Trophoblast cell (in vitro differentiated cells and primary cell): ENCODE results near the gene CELA3A.

Experiments used
- DNase-seq, 2 donors: peaks; one replicate each; pipeline ENCODE4 v3.0.0-alpha.2; 2016
- H2AFZ ChIP-seq: 2 replicates; pipeline ENCODE4 v1.6.1; 2013; ENCODE audit warnings: low read length, moderate library complexity, mild to moderate bottlenecking; ENCODE audit not compliant: insufficient read depth, poor library complexity
- H2AK5ac ChIP-seq: 2 replicates; pipeline ENCODE4 v1.6.1; 2013; ENCODE audit warnings: mild to moderate bottlenecking, low read length
- H2BK120ac ChIP-seq: 2 replicates; pipeline ENCODE4 v1.6.1; 2013; ENCODE audit warnings: low read length, mild to moderate bottlenecking, moderate library complexity; ENCODE audit not compliant: insufficient read depth, poor library complexity
- H2BK12ac ChIP-seq: 2 replicates; pipeline ENCODE4 v1.6.1; 2013; ENCODE audit warnings: mild to moderate bottlenecking, low read length, moderate library complexity
- H2BK5ac ChIP-seq: 2 replicates; pipeline ENCODE4 v1.6.1; 2013; ENCODE audit warnings: low read length, low read depth, moderate library complexity, mild to moderate bottlenecking; ENCODE audit not compliant: poor library complexity
- H3K14ac ChIP-seq: 2 replicates; pipeline ENCODE4 v1.6.1; 2013; ENCODE audit warnings: mild to moderate bottlenecking, low read length
- H3K18ac ChIP-seq: 2 replicates; pipeline ENCODE4 v1.6.1; 2013; ENCODE audit warnings: mild to moderate bottlenecking, low read length
- H3K23ac ChIP-seq: 2 replicates; pipeline ENCODE4 v1.6.1; 2013; ENCODE audit warnings: low read length
- H3K27ac ChIP-seq: 2 replicates; pipeline ENCODE4 v1.5.1; 2013; ENCODE audit warnings: low read depth, mild to moderate bottlenecking, inconsistent platforms, low read length, moderate library complexity
- H3K27me3 ChIP-seq: 2 replicates; pipeline ENCODE4 v1.6.1; 2013; ENCODE audit warnings: inconsistent platforms, mild to moderate bottlenecking, low read length, moderate library complexity; ENCODE audit not compliant: insufficient read depth
- H3K36me3 ChIP-seq, 2 experiments: 1 replicate in 1 of 2; 2 replicates in 1 of 2; pipeline ENCODE4 v1.6.1; 2013; ENCODE audit warnings: low read length in 2 of 2, mild to moderate bottlenecking in 2 of 2, moderate library complexity in 1 of 2; ENCODE audit not compliant: insufficient read depth in 2 of 2, control insufficient read depth in 1 of 2
- H3K4ac ChIP-seq: 2 replicates; pipeline ENCODE4 v1.6.1; 2013; ENCODE audit warnings: low read depth, mild to moderate bottlenecking, low read length, moderate library complexity
- H3K4me1 ChIP-seq, 2 experiments: 1 replicate in 1 of 2; 2 replicates in 1 of 2; pipeline ENCODE4 v1.6.1; 2013; ENCODE audit warnings: low read length in 2 of 2, mild to moderate bottlenecking in 2 of 2, moderate library complexity in 1 of 2; ENCODE audit not compliant: insufficient read depth in 2 of 2, control insufficient read depth in 1 of 2
- H3K4me2 ChIP-seq: 2 replicates; pipeline ENCODE4 v1.6.1; 2013; ENCODE audit warnings: inconsistent platforms, mild to moderate bottlenecking, low read length, moderate library complexity
- H3K4me3 ChIP-seq: 2 replicates; pipeline ENCODE4 v1.5.1; 2013; ENCODE audit warnings: mild to moderate bottlenecking, low read depth, low read length, inconsistent platforms
- H3K79me1 ChIP-seq: one replicate; pipeline ENCODE4 v1.6.1; 2013; ENCODE audit warnings: low read length
- H3K79me2 ChIP-seq: 2 replicates; pipeline ENCODE4 v1.6.1; 2013; ENCODE audit warnings: low read length, mild to moderate bottlenecking; ENCODE audit not compliant: control insufficient read depth, insufficient read depth, poor library complexity
- H3K9ac ChIP-seq: 2 replicates; pipeline ENCODE4 v1.6.1; 2013; ENCODE audit warnings: mild to moderate bottlenecking, low read length
- H3K9me3 ChIP-seq: 2 replicates; pipeline ENCODE4 v1.6.1; 2013; ENCODE audit warnings: low read depth, mild to moderate bottlenecking, control low read depth, inconsistent platforms, low read length; ENCODE audit not compliant: insufficient read depth
- H4K12ac ChIP-seq: 2 replicates; pipeline ENCODE4 v1.6.1; 2013; ENCODE audit warnings: low read depth, mild to moderate bottlenecking, low read length, moderate library complexity
- H4K8ac ChIP-seq: 2 replicates; pipeline ENCODE4 v1.6.1; 2013; ENCODE audit warnings: low read depth, mild to moderate bottlenecking, low read length, moderate library complexity
- H4K91ac ChIP-seq: one replicate; pipeline ENCODE4 v1.6.1; 2013; ENCODE audit warnings: low read depth, mild to moderate bottlenecking, low read length, moderate library complexity
- WGBS: extraction: QIAGEN DNeasy Blood & Tissue Kit; methylation state at CpG from one replicate; pipeline ENCODE4 v1.1.7; 2013; ENCODE audit warnings: missing lambda C conversion rate; ENCODE audit not compliant: insufficient read length, insufficient coverage; ENCODE audit errors: extremely low coverage; 5-methylcytosine and 5-hydroxymethylcytosine counted together

Gene CELA3A

GRCh38 chr1:22045604-22046228 is 44.3 kb downstream of the CELA3A start:
- no peak overlapping the region for H4K8ac ChIP-seq
- no peak overlapping the region for H3K4ac ChIP-seq
- H4K91ac ChIP-seq, result no peak overlapping the region
- no peaks in the 10 kb centered on the region for H3K9me3 ChIP-seq
- no peak overlapping the region for H3K18ac ChIP-seq
- no peak overlapping the region for H4K12ac ChIP-seq
- no peaks in the 10 kb centered on the region for H3K79me2 ChIP-seq
- H3K4me1 ChIP-seq, result peaks cover 5 to 7% of the 10 kb centered on the region in 2 experiments
- no peak overlapping the region for H3K14ac ChIP-seq
- no CpG with 5 or more reads among the region's 2 CpGs for WGBS
- H3K9ac ChIP-seq, result no peak overlapping the region
- H3K4me3 ChIP-seq, result no peak overlapping the region
- no peak for DNase-seq
- H3K79me1 ChIP-seq, result no peaks in the 10 kb centered on the region
- no peak overlapping the region for H2BK120ac ChIP-seq
- no peaks in the 10 kb centered on the region for H3K27me3 ChIP-seq
- no peak overlapping the region for H3K23ac ChIP-seq
- no peak overlapping the region for H2BK5ac ChIP-seq
- peak overlapping the region; percentile 74 for H2BK12ac ChIP-seq
- H3K4me2 ChIP-seq, result no peak overlapping the region
- no peak overlapping the region for H3K27ac ChIP-seq
- no peaks in the 10 kb centered on the region for H3K36me3 ChIP-seq
- H2AFZ ChIP-seq, result no peak overlapping the region
- no peak overlapping the region for H2AK5ac ChIP-seq

DNA sequence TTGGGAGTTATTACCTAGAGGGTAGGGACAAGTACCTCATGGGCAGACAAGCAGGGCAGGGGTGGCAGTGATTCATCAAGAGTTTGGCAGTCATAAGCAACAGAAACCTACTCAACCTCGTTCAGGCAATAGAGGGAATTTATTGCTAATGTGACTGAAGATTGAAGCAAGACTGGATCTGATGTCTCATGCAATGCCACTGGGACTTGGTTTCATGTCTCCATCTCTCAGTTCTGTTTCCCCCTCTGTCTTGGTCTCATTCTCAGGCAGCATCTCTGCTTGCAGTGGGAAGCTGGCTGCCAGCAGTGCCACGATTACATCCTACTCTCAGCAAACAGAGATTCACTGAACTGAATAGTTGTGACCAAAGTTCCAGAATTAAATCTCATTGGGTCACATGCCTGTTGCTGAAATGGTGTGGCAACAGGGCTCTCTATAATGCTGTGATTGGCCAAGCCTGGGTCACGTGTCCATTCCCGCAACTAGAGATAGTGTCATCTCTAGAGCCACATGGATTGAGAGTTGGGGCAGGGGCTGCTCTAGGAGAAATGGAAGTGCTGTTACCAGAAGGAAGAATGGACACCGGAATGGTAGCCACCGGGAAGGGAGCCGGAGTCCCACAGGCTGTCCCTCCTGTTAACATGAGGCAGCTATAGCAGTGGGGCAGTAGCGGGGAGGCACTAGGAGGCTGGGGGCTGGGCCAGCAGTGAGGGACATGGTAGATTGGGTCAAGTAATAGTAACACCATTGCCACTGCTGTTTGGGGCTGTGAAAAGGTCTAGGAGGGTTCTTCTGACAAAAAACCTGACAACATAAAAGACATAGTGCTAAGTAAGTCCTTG is 47.1 kb downstream of the CELA3A start:
- no CpG with 5 or more reads among the region's 8 CpGs for WGBS
- Histone ChIP-seq H3K4me1 (peaks cover 2 to 3% of the 10 kb centered on the region in 2 experiments), H3K4me2 (no peak overlapping the region), H3K4me3 (no peak overlapping the region), H2AFZ (no peak overlapping the region), H2BK5ac (no peak overlapping the region), H2AK5ac (no peak overlapping the region), H4K8ac (no peak overlapping the region), H3K18ac (no peak overlapping the region), H3K9me3 (no peaks in the 10 kb centered on the region), H3K23ac (no peak overlapping the region), H3K79me1 (peaks cover 13% of the 10 kb centered on the region), H4K91ac (no peak overlapping the region), H3K4ac (no peak overlapping the region), H3K9ac (no peak overlapping the region), H3K27ac (no peak overlapping the region), H3K27me3 (no peaks in the 10 kb centered on the region), H3K79me2 (peaks cover 4% of the 10 kb centered on the region), H2BK120ac (no peak overlapping the region), H3K14ac (no peak overlapping the region), H2BK12ac (no peak overlapping the region), H4K12ac (no peak overlapping the region), H3K36me3 (no peaks in the 10 kb centered on the region)
- no peak for DNase-seq

- H3K9me3 ChIP-seq, result no peaks in the 10 kb centered on the region
- H3K27me3 ChIP-seq, result no peaks in the 10 kb centered on the region
- H3K79me1 ChIP-seq, result peaks cover 15% of the 10 kb centered on the region
- H3K36me3 ChIP-seq, result peaks cover 0 to 2% of the 10 kb centered on the region in 2 experiments
- H3K79me2 ChIP-seq, result peaks cover 9% of the 10 kb centered on the region
- H4K8ac ChIP-seq, result no peak overlapping the region
- H3K4me3 ChIP-seq, result no peak overlapping the region
- no peak overlapping the region for H3K9ac ChIP-seq
- no peak overlapping the region for H4K91ac ChIP-seq
- WGBS, result no CpG with 5 or more reads among the region's 3 CpGs
- no peak overlapping the region for H3K27ac ChIP-seq
- DNase-seq, result no peak
- H3K18ac ChIP-seq, result no peak overlapping the region
- H3K23ac ChIP-seq, result no peak overlapping the region
- no peak overlapping the region for H2AFZ ChIP-seq
- no peak overlapping the region for H3K4ac ChIP-seq
- H3K4me2 ChIP-seq, result no peak overlapping the region
- H3K4me1 ChIP-seq, result peaks cover 5 to 6% of the 10 kb centered on the region in 2 experiments
- no peak overlapping the region for H2BK120ac ChIP-seq
- H3K14ac ChIP-seq, result no peak overlapping the region
- no peak overlapping the region for H2BK5ac ChIP-seq
- no peak overlapping the region for H2BK12ac ChIP-seq
- no peak overlapping the region for H2AK5ac ChIP-seq
- H4K12ac ChIP-seq, result no peak overlapping the region
Observed at GRCh38 chr1:22050330-22050729, 48.9 kb downstream of the CELA3A start.

- Histone ChIP-seq H3K4me3 (no peak overlapping the region), H4K91ac (peak overlapping the region; percentile 85), H3K4me2 (peak overlapping the region; percentile 63), H3K27me3 (no peaks in the 10 kb centered on the region), H2BK12ac (peak overlapping the region; percentile 67), H4K12ac (peak overlapping the region; percentile 86), H3K79me1 (peaks cover 15% of the 10 kb centered on the region), H3K9ac (no peak overlapping the region), H2AK5ac (peak overlapping the region; percentile 20), H3K79me2 (peaks cover 11% of the 10 kb centered on the region), H2BK5ac (no peak overlapping the region), H3K27ac (no peak overlapping the region), H3K4me1 (peaks cover 5 to 9% of the 10 kb centered on the region in 2 experiments), H3K14ac (no peak overlapping the region), H3K23ac (no peak overlapping the region), H2BK120ac (peak overlapping the region; percentile 46), H3K4ac (no peak overlapping the region), H2AFZ (peak overlapping the region; percentile 83), H3K18ac (peak overlapping the region; percentile 62), H3K36me3 (peaks cover 0 to 2% of the 10 kb centered on the region in 2 experiments), H4K8ac (peak overlapping the region; percentile 95), H3K9me3 (no peaks in the 10 kb centered on the region)
- no CpG with 5 or more reads among the region's 13 CpGs for WGBS
- DNase-seq, result no peak
Observed at GRCh38 chr1:22051607-22052114, 50.2 kb downstream of the CELA3A start.
